Activated CD4-positive, CD25-positive, alpha-beta regulatory T cell treated with anti-CD3 and anti-CD28 coated beads, Interleukin-2, amount 50 U/mL, for 72 hours (primary cell): Measurements from ENCODE around the gene RNASE4.
"Not testable (repeated sequence)": the region's sequence is repeated elsewhere in the genome, so short reads cannot be mapped to it uniquely, and the experiment has no call there.

Experiments used
- DNase-seq: peaks from one replicate; pipeline ENCODE4 v3.0.0; 2021

Gene RNASE4

GRCh38 chr14:20700965-20701364 lies 16.6 kb downstream of the RNASE4 start:
- not testable (repeated sequence) for DNase-seq

DNA sequence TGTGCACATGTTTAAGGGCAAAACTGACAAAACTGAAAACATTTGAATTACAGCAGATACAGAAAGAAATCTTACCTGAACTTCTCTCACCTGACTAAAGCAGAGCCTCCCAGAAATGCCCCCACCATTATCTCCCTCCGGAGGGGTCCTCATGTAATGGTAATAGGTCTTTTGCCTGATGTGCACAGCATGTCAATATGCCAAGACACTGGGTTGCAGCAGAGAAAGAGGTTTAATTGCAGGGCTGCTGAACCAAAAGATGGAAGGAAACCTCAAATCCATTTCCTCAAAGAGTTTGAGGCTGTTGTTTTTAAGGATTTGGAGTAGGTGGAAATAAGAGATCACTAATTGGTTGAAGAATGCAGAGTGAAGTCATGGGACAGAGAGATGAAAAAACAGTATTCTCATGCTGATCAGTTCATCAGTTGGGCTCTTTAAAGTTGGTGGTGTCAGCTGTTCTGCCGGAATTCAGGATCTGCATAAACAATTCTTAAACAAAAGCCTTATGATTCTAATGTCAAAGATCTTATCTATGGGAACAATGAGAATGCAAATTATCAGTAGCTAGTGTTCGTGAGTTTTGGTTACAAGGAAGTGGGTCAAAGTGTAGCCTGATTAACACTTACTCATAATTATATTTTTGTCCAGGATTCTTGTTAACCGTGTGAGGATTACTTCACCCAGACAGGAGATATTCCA lies 22.4 kb downstream of the RNASE4 start:
- no peak for DNase-seq

DNA sequence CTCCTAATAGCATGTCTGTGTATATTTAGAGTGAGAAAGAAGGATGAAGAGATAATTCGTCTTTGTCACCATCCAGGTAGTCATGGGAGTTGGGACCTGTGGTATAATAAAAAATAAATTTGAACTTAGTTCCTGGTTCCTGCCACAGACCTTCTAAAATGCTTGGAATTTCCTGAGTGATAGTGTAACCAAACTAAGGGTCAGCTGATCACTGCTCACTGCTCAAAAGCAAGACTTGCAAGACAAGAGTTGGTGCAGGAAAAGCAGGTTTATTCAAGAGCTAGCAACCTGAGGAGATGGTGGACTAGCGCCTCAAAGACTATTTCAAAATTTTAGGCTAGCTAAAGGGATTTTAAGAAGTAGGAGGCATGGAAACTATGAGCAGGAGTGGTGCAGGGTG lies 23.3 kb downstream of the RNASE4 start:
- DNase-seq = no peak

DNA sequence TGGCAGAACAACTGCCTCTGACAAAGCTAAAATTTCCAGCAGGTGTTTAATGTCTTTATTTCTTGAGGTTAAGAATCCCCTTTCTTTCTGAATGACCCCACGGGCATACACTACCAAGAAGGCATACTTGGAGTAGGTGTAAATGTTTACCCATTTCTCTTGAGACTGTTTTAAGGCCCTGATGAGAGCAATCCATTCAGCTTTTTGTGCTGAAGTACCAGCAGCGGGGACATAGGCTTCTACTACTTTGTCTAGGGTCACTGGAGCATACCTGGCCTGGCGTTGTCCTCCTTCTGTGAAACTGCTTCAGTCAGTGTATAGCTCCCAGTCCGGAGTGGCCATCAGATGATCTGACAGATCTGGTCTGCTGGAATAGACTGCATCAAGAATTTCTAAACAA lies 26.9 kb downstream of the RNASE4 start:
- DNase-seq = no peak

DNA sequence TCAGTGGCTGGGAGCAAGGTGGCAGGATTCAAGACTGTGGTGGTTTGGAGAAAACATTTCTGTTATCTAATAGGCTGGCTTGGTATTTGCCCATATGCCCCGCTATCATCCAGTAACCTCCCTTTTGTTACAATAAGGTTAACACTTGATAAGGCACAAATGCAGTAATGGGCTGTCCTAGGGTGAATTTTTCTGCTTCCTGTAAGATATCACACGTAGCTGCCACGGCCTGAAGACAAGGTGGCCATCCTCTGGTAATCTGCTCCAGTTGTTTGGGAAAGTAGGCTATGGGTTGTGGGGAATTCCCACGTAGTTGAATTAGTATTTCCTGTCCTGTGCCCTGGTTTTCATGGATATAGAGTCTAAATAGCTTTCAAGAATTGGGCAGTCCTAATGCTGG lies 27.3 kb downstream of the RNASE4 start:
- DNase-seq = no peak

DNA sequence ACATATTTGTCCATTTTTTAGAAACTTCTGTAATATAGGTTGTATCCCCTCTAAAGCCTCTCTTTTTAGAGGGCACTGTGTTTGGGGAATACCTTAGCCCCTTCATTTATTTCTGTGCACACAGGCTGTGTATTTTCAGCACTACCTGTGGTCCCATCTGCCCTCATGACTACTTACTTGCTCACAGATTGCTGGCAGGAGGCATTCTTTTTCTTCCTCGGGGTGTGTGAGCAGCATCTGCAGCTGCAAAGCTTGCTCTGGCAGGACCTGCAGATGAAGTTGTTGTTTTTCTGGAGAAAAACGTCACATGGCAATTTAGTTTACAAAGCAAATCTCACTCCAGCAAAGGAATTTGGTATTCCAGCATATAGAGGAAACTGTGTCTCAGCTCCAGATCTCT lies 28.5 kb downstream of the RNASE4 start:
- DNase-seq = no peak

DNA sequence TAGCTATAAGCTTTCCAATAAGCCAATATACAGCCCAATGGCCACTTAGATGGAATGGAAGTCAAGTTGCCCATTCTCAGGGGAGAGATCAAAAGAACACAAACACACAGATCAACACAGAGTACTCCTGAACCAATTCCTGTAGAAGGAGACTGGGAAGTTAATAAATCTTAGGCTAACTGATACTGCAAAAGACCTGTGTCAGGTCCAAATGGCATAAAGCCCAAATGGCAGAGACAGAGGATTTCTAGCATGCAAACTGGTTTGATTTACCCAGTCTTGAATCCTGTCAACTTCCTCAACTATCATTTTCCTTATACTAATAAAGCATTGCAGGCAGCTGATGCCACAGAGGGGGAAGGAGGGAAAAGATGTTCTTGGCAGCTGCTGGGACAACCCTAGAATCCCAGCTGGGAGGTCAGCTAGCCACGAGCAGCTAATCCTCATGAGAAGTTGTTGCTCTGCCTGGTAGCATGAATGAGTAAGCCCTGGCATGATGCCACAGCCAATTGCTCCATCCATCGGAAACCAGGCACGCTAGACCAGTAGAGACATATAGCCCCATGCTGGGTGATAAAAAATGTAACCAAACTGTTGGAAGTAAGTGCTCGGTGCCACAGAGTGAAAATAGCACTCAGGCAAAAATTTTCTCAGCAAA lies 30.4 kb downstream of the RNASE4 start:
- no peak for DNase-seq

DNA sequence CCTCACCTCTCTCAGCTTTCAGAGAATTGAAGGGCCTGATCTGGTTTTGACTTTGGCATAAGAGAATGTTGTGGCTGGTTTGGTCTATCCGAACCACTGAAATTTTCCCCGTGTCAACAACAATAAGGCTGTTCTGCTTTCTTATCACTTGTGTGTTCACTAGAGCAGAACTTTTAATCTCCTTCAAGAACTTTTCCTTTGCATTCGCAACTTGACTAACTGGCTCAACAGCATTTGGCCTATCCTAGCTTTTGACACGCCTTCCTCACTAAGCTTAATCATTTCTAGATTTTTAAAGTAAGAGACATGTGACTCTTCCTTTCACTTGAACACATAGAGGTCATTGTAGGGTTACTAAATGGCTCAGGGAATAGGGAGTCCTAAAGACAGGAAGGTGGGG lies 35.4 kb downstream of the RNASE4 start:
- DNase-seq = no peak

- DNase-seq = no peak
Measured at GRCh38 chr14:20720741-20721140, 36.4 kb downstream of the RNASE4 start.

- DNase-seq = no peak
Measured at GRCh38 chr14:20722016-20722415, 37.7 kb downstream of the RNASE4 start.

- no peak for DNase-seq
Measured at GRCh38 chr14:20723488-20723887, 39.1 kb downstream of the RNASE4 start.

GRCh38 chr14:20726121-20726520 lies 41.8 kb downstream of the RNASE4 start:
- DNase-seq = not testable (repeated sequence)

GRCh38 chr14:20726531-20726930 lies 42.2 kb downstream of the RNASE4 start:
- no peak for DNase-seq

DNA sequence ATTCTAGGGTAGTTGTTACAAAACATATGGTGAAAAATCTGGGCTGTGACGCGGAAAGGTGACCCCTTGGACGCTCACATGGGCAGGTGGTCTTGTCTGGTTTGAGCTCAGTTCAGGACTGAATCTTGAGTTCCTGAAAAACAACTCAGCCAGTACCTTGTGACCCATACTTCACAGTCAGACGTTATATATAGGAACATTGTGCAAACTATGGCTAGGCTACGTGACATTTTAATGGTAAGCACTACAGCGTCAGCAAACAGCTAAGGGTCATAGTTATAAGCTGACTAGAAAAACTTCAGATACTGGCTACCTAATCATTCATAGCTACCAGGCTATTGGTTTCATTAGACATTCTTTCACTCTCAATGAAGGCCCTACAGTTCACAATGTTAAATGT lies 46.5 kb downstream of the RNASE4 start:
- DNase-seq = no peak

- DNase-seq = no peak
Measured at GRCh38 chr14:20732477-20732876, 48.1 kb downstream of the RNASE4 start.

DNA sequence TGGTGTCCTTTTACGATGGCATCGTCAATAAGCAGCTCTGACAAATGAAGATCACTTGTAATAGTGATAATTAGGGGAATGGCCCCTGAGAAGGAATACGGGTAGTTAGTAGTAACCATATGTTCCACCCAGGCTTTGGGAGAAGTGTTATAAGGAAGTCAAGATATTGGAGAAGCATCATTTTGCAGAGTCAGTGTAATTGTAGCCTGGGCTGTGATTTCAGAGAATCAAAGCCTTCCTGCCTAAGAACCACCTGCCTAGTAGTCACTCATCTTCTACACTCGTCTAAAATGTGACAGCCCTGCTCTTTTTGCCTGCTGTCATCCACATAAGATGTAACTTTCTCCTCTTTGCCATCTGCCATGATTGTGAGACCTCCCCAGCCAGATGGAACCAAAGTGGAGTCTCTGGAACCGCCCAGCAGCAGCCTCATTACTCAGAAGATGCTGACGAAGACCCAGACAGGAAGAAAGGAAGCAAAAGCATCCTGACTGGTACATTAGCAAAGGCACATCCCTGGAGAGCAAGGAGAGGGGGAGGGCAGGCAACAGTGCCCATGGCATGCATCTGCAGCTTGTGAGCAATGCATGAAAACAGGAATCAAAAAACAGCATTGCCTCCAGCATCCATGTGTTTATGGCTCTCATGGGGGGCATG lies 48.7 kb downstream of the RNASE4 start:
- no peak for DNase-seq

DNA sequence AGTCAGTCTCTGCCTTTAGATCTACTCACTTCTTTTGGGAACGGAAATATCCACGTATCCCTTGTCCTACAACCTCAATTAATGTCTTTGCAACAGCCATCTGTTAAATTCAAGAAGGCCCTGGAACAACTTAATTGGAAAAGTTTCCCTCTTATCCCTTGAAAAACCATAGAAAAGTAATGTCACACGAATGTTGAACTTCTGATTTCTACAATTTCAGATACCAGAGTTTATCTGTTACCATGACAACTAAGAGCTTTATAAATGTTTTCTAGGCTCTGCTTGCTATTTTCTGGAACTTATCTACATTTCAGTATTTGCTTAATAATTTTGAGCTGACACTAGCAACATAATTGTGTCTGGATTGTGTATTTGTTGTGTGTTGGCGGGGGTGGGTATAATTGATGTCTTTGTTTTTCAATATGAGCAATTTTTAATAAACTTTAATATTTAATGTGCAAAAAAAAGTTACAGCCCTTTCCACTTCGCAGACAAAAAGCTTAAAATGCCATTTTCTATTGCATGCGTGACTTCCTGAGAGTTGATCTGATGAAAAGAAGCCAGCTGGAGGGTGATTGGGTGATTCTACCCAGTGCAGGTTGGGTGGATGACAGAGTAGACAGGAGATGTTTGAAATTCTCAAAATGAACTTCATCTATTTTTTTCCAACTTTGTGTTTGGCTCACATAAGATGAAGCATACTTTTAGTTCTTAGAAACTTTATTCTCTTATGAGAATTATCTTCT lies 49.5 kb downstream of the RNASE4 start:
- no peak for DNase-seq

DNA sequence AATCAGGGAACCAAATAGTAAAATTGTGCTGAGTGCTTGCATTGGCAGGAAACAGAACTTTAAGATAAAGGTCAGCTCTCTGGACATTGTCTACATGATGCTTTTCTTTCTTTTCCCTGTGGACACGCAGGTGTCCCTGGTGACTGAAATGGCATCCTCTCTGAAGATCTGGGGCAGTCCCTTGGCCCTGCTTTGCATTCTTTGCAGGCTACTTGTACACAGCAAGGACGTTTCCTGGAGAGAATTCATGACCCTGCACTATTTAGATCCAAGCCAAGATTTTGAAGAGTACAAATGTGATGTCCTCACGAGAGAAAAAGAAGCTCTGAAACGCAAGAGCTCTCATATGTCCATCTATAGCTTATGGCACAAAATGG lies 50.1 kb downstream of the RNASE4 start:
- DNase-seq = no peak

DNA sequence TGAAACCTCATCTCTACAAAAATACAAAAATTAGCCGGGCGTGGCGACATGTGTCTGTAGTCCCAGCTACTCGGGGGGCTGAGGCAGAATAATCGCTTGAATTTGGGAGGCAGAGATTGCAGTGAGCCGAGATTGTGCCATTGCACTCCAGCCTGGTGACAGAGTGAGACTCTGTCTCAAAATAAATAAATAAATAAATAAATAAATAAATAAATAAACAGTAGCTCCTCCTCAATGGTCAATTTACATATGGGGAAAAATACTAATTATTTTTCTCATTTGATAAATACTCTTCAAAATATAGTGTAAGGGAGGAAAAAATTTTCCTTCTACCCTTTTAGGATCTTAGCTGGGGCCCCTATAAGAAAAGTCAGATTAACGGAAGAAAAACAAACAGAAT lies 53.9 kb downstream of the RNASE4 start:
- not testable (repeated sequence) for DNase-seq

- DNase-seq = no peak
Measured at GRCh38 chr14:20742132-20742531, 57.8 kb downstream of the RNASE4 start.

GRCh38 chr14:20743556-20743955 lies 59.2 kb downstream of the RNASE4 start:
- no peak for DNase-seq

DNA sequence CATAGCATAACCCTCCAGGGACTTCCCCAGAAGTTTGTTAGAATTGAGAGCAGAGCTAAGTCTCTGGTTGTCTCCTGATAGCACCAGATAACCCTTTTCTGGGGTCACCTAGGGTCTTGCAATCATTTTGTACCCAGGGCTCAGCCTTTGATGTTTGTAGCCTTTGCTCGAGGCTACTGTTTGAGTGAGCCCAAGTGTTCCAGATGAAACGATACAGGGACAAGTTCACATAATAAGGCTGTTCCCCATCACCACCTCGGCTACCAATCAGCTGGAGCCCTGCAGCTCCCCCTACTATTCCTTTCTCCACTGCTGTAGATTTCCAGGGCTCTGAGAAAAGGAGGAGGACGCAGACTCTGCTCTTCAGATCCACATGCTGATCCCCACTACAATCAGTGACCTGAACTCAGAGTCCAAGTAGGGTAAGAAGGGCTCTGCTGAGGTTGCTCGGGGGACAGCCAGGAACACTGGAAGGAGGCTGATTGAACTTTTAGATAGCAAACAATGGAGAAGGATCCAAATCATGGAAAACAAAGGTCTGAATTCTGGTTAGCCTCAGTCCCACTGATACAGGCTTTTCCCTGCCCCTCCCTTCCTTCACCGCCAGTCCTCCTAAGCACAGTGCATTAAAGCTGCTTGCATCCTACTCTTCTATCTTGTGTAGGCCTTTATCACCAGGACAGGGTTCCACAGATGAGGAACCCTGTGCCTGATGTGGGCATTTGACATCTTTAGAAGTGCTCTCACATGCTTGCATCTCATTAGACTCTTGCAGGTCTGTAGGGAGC lies 61.4 kb downstream of the RNASE4 start, which contains the start of gene EDDM3A:
EDDM3A (plus strand) TSS at position 317 of the 788 bp plus-strand sequence. CDS start 1,694 bp downstream, outside the sequence.
- no peak for DNase-seq

GRCh38 chr14:20746566-20746965 lies 62.2 kb downstream of the RNASE4 start:
- DNase-seq = no peak
